DMS79 (cell line): Measurements from ENCODE around the gene CHKA.

ENCODE experiments used
- DNase-seq: peaks from one replicate; lab custom pipeline; 2025; lab: John Stamatoyannopoulos, UW

Gene CHKA

GRCh38 chr11:68031144-68031464 lies 90.1 kb downstream of the CHKA start:
- DNase-seq: no peak

GRCh38 chr11:68030318-68031143 lies 90.7 kb downstream of the CHKA start, which contains the start of gene NDUFS8:
Gene NDUFS8 (plus strand): TSS chr11:68030681. CDS start chr11:68032152, 1,471 bp downstream.
- peak; percentile 99 for DNase-seq

- no peak for DNase-seq
These were observed 92.2 kb downstream of the CHKA start for GRCh38 chr11:68028802-68029545.

DNA sequence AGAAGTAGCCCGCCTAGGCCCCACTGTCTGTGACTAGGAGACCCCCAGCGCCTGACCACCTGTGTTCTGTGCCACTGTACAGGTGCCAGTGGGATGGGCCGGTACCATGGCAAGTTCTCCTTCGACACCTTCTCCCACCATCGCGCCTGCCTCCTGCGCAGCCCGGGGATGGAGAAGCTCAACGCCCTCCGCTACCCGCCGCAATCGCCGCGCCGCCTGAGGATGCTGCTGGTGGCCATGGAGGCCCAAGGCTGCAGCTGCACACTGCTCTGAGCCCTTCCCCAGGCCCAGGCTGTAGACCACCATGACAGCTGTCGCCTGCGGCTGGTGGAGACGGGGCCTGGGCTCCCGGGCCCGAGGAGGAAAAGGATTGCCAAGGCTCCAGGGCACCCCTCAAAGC lies 93.5 kb downstream of the CHKA start:
- DNase-seq: no peak

DNA sequence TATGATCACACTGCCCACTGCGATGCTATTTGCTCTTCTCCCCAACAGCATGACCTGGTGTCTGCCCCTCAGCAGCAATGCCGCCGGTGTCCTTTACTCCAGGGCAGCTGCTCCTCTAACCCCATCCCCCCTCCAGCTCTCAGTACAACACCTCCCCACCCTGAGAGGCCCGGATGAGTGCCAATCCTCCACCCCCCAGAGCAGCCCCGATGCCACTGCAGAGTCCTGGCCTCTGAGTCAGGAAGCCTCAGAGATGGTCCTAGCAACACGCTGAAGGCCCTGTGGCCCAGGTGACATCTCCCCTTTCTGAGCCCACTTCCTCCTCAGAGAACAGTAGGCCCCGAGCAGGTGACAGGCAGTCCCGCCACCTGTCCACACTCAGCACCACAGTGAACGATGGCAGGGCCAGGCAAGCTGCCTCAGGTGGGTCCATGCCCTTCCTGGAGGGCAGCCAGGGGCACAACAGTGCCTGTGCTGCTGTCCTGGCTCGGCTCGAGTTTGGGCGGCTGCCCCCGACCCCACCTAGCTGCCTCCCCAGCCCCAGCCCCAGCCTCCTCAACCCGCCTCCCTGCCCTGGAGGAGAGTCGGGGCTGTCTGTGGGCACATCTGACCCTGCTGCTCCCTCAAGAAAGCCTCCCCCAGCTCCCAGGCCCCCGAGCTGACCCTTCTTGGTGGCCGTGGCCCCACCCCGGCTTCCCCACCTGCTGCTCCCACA lies 94.6 kb downstream of the CHKA start:
- DNase-seq: no peak

DNA sequence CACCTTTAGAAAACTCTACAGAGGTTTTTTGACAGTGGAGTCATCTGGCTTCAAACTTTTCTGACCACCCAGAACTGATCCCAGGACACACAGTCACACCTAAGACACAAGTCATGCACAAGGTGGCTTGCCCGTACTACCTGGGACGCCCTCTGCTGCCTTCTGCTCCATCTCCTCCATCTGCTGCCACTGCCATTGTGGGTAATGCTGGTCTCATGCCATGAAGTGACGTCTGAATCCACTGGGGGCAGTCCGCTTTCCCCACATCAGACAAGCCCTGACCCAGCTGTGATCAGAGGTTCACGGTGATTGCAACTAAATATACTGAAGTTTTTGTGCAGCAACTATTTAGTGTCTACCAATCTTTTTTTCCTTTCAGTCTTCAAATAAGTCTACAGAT lies 96.1 kb downstream of the CHKA start:
- no peak for DNase-seq

DNA sequence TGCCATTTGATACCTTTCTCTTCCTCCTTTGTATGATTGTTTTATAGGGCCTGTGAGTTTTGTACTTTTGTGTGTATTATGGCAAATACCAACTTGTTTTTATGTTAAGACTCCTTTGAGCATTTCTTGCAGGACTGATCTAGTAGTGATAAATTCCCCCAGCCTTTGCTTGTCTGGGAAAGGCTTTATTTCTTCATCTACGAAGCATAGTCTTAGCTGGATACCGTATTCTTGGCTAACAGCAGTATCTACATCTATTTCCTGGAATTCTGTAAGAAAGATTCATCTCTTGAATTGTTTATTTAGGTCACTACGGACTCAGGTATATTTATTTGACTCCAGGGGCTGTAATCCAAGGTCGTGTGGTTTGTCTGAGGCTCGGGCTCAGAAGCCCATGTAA lies 96.7 kb downstream of the CHKA start:
- no peak for DNase-seq

DNA sequence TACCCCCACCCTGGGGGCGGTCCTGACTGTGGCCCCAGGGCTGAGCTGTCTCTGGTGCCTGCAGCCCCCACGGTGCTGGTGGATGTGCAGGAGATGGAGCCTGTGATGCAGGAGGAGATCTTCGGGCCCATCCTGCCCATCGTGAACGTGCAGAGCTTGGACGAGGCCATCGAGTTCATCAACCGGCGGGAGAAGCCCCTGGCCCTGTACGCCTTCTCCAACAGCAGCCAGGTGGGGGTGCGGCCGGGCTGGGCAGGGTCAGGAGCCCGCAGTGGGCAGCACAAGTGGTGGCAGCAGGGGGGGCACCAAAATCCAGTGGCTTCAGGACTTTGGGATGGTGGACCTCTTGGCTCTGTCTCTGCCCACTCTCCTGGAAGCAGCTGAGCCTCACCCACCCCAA lies 98.7 kb downstream of the CHKA start:
- DNase-seq: no peak

DNA sequence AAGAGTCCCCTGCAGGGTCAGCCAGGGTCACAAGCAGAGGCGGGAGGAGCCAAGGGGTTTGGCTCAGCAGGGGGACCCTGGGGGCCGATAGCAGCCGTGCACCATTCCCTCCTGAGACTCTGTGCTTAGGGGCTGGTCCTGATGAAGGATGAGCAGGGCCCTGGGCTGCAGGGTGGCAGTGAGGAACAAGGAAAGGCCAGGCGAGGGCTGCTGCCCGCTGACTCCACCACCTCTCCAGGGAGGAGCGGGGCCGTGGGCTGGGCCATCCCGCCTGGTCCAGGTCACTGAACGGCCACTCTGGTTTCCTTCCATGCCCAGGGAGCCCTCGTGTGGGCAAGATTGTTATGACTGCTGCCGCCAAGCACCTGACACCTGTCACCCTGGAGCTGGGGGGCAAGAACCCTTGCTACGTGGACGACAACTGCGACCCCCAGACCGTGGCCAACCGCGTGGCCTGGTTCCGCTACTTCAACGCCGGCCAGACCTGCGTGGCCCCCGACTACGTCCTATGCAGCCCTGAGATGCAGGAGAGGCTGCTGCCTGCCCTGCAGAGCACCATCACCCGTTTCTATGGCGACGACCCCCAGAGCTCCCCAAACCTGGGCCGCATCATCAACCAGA lies 99.9 kb downstream of the CHKA start:
- no peak for DNase-seq

- no peak for DNase-seq
These were observed 100.6 kb downstream of the CHKA start for GRCh38 chr11:68020575-68020974.

DNA sequence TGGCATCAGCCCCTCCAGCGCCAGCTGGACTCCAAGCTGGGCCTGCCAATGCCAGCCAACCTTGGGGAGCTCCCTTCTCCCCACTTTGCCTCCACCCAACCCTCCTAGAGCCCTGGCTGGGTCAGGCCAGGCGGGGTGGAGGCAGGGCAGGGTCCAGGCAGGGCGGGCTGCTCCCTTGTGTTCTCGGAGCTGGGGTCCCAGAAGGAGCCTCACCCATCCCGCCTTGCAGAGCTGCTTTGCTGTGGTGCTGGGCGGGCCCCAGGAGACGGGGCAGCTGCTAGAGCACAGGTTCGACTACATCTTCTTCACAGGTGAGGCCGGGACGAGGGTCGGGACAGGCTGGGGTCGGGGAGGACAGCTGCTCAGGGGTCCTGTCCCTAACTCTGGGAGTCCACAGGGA lies 101.7 kb downstream of the CHKA start:
- no peak for DNase-seq

GRCh38 chr11:68018730-68019190 lies 102.4 kb downstream of the CHKA start:
- no peak for DNase-seq

DNA sequence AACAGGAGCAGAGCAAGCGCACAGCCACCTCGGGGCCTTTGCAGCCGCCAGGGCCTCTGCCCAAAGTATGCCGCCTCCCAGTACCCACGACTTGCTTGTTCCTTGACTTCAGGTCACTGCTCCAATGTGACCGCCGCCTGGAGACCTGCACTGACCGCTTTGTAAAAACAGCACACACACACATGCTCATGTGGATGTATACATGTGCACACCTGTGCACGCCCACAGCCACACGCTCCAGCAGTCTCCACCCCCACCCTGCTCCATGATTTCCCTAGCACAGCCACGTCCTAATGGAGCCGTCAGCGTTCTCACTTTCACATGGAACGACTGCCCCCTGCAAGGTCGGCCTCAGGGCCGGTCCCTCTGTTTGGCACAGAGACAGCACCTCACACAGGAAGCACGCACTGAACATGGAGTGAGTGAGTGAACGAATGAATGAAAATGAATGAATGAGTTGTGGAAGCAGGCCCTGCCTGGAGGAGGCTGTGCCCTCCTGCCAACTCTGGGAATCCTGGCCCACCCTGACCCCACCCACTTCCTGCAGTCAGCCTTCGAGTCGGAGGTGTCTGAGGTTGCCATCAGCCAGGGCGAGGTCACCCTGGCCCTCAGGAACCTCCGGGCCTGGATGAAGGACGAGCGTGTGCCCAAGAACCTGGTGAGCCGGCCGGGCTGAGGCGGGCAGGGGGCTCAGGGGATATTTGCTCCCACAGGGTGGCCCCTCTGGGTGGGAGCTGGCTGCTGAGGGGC lies 103.0 kb downstream of the CHKA start:
- no peak for DNase-seq

DNA sequence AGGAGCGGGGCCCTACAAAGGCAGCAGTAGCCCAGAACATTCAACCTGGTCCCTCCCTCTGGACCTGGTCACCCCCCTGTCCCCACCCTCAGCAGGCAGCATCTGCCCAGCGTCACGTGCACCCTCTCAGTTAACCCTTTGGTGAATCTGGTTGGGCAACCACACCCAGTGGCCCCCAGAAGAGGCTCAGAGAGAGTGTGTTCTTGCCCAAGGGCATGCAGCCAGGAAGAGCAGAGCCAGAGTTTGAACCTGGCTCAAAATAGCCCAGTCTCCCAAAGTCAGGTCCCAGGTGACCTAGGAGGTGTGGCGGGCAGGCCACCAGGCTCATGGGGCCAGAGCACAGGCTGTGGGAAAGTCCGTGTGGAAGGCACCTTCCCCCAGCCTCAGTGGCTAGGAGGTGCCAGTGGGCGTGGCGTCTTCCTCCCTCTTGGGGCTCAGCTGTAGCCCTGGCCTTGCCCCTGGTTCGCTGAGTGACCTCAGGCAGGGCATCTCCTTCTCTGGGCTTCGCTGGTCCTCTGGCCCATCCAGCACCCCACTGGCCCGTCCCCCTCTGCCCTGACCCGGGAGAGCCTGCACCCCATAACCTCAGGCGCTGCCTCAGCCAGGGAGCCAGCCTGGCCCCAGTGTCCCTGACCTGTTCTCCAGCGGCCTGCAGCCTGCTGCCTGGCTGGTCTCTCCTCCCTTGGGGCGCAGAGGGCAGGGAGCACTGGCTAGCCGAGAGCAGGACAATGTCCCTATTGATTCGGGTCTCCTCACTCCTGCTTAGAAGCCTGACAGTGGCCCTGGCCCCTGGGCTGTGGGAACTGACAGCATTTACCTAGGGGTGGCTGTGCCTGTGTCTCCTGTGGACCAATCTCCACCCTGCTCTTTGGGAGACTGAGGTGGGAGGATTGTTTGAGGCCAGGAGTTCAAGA lies 104.0 kb downstream of the CHKA start:
- DNase-seq: no peak

DNA sequence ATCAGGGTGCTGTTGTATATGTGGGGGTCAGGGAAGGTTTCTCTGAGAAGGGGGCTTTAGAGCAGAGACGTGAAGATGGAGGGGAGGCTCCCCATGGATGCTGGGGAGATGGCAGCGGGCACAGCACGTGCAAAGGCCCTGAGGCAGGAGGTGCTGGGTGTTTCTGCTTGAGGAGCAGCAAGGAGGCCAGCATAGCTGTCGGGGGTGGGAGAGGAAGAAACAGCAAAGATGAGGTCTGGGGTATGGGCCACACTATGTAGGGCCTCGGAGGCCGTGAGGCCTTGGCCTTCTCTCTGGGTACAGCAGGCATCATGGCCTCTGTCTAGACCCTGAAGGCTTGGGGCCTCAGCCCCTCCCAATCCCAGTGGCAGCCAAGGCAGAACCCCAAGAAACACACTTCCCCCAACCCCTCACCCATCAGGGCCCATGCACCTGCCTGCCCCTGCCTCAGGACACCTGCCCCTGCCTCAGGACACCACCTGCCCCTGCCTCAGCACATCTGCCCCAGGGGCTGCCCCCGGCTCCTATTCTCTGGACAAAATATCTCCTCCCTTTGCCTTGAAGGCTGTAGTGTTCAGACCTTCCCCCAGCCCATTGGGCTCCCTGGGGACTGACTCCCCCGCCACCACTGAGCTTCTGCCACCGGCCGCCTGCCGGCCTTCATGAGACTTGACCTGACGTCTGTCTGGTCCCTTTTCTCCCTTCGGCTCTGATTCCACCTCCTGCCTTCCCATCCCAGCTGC lies 104.9 kb downstream of the CHKA start:
- no peak for DNase-seq

- no peak for DNase-seq
These were observed 105.7 kb downstream of the CHKA start for GRCh38 chr11:68015467-68015866.

GRCh38 chr11:68014947-68015447 lies 106.2 kb downstream of the CHKA start:
- DNase-seq: no peak

- DNase-seq: peak; percentile 17
These were observed 106.8 kb downstream of the CHKA start for GRCh38 chr11:68014157-68014946.
